Measurements from ENCODE around the gene INTS1. TPM values are rescaled to one million over a fixed set of nuclear protein-coding genes. Genes with fewer than 3 reads are reported as not detected.

INTS1 gene
- total RNA-seq, 1 donor from 2014 or later: 109 TPM

- H3K9me3 Mint-ChIP-seq (ENCODE audit: unreplicated experiment): no peaks in the 10 kb centered on the region
- peaks cover 16% of the 10 kb centered on the region for H3K27me3 Mint-ChIP-seq (ENCODE audit: unreplicated experiment)
- no peaks in the 10 kb centered on the region for H3K36me3 Mint-ChIP-seq (ENCODE audit: low read depth, unreplicated experiment)
- H3K4me3 Mint-ChIP-seq (ENCODE audit: unreplicated experiment): peak within 1 kb of the TSS; percentile 79
- peak; percentile 36 for DNase-seq (ENCODE audit: low spot score)
- no peak within 1 kb of the TSS for H3K27ac Mint-ChIP-seq (ENCODE audit: unreplicated experiment)
- TF ChIP-seq CTCF (IDR thresholded peaks at IDR 0.05; ENCODE audit: unreplicated experiment): no peak
- peaks cover 35% of the 10 kb centered on the region for H3K4me1 Mint-ChIP-seq (ENCODE audit: unreplicated experiment)
Measured at GRCh38 chr7:1458683-1459511, 45.3 kb downstream of the INTS1 start, which contains the start of gene MICALL2. Gene MICALL2 (minus strand): TSS chr7:1459470. CDS start chr7:1459326, 144 bp downstream.

GRCh38 chr7:1457949-1458682 lies 46.1 kb downstream of the INTS1 start:
- TF ChIP-seq CTCF (IDR thresholded peaks at IDR 0.05; ENCODE audit: unreplicated experiment): no peak
- no peak for DNase-seq (ENCODE audit: low spot score)
- no peaks in the 10 kb centered on the region for H3K36me3 Mint-ChIP-seq (ENCODE audit: low read depth, unreplicated experiment)
- peaks cover 17% of the 10 kb centered on the region for H3K27me3 Mint-ChIP-seq (ENCODE audit: unreplicated experiment)
- no peak overlapping the region for H3K27ac Mint-ChIP-seq (ENCODE audit: unreplicated experiment)
- no peaks in the 10 kb centered on the region for H3K9me3 Mint-ChIP-seq (ENCODE audit: unreplicated experiment)
- H3K4me1 Mint-ChIP-seq (ENCODE audit: unreplicated experiment): peaks cover 37% of the 10 kb centered on the region
- H3K4me3 Mint-ChIP-seq (ENCODE audit: unreplicated experiment): peak overlapping the region; percentile 79

- H3K27me3 Mint-ChIP-seq (ENCODE audit: unreplicated experiment): peaks cover 14% of the 10 kb centered on the region
- no peaks in the 10 kb centered on the region for H3K9me3 Mint-ChIP-seq (ENCODE audit: unreplicated experiment)
- H3K4me3 Mint-ChIP-seq (ENCODE audit: unreplicated experiment): peak overlapping the region; percentile 73
- H3K36me3 Mint-ChIP-seq (ENCODE audit: low read depth, unreplicated experiment): no peaks in the 10 kb centered on the region
- no peak for DNase-seq (ENCODE audit: low spot score)
- H3K27ac Mint-ChIP-seq (ENCODE audit: unreplicated experiment): peak overlapping the region; percentile 57
- no peak for TF ChIP-seq CTCF (IDR thresholded peaks at IDR 0.05; ENCODE audit: unreplicated experiment)
- H3K4me1 Mint-ChIP-seq (ENCODE audit: unreplicated experiment): peaks cover 37% of the 10 kb centered on the region
Measured at GRCh38 chr7:1457059-1457948, 46.9 kb downstream of the INTS1 start.

- DNase-seq (ENCODE audit: low spot score): no peak
- Mint-ChIP-seq H3K36me3 (ENCODE audit: low read depth, unreplicated experiment) (no peaks in the 10 kb centered on the region), H3K9me3 (ENCODE audit: unreplicated experiment) (no peaks in the 10 kb centered on the region), H3K27me3 (ENCODE audit: unreplicated experiment) (peaks cover 10% of the 10 kb centered on the region), H3K27ac (ENCODE audit: unreplicated experiment) (peak overlapping the region; percentile 13), H3K4me3 (ENCODE audit: unreplicated experiment) (peak overlapping the region; percentile 67), H3K4me1 (ENCODE audit: unreplicated experiment) (peaks cover 27% of the 10 kb centered on the region)
- TF ChIP-seq CTCF (IDR thresholded peaks at IDR 0.05; ENCODE audit: unreplicated experiment): no peak
Measured at GRCh38 chr7:1455955-1456354, 48.2 kb downstream of the INTS1 start.

All from endothelial cell (in vitro differentiated cells).